Naive thymus-derived CD4-positive, alpha-beta T cell (primary cell): ENCODE measurements around the gene PIGX. TPM values are rescaled to one million over a fixed set of nuclear protein-coding genes. Genes with fewer than 3 reads are reported as not detected.
"Not testable (repeated sequence)": the region's sequence is repeated elsewhere in the genome, so short reads cannot be mapped to it uniquely, and the experiment has no call there.

Source experiments
- ATAC-seq: fragments of 150-1000 bp; cut with Tn5 transposase; 2 replicates; pipeline ENCODE4 v1.10.0; 2021; ENCODE audit warnings: mild to moderate bottlenecking, moderate library complexity
- CTCF ChIA-PET: fragments of 350-600 bp; sonication (Branson Sonifier 250); formaldehyde crosslinking; loops from one replicate; lab custom pipeline; 2021; ENCODE audit warnings: antibody characterized with exemption; lab: Charles Lee
- POLR2A ChIA-PET: fragments of 350-600 bp; sonication (Branson Sonifier 250); formaldehyde crosslinking; loops from one replicate; lab custom pipeline; 2021; ENCODE audit warnings: antibody characterized with exemption, inconsistent platforms; lab: Charles Lee
- DNase-seq, 9 donors: peaks; one replicate each; pipeline versions ENCODE4 v3.0.0 to v3.0.0-alpha.2; 2020 to 2022; ENCODE audit warnings: mixed read lengths in 1 of 9
- H3K27ac ChIP-seq: one replicate; pipeline ENCODE4 v1.7.0; 2013; ENCODE audit warnings: mild to moderate bottlenecking, low read depth, low read length, moderate library complexity
- H3K27me3 ChIP-seq, 2 donors: one replicate each; pipeline ENCODE4 v1.7.0; 2013; ENCODE audit warnings: low read length in 2 of 2, mild to moderate bottlenecking in 2 of 2, moderate library complexity in 2 of 2; ENCODE audit not compliant: control insufficient read depth in 2 of 2, insufficient read depth in 2 of 2
- H3K36me3 ChIP-seq, 3 experiments: 1 replicate in 2 of 3; 2 replicates in 1 of 3; pipeline ENCODE4 v1.7.0; 2013; ENCODE audit warnings: low read length in 3 of 3, mild to moderate bottlenecking in 3 of 3, moderate library complexity in 1 of 3; ENCODE audit not compliant: insufficient read depth in 3 of 3, control insufficient read depth in 2 of 3
- H3K4me1 ChIP-seq, 2 donors: one replicate each; pipeline ENCODE4 v1.7.0; 2013; ENCODE audit warnings: low read length in 2 of 2, mild to moderate bottlenecking in 2 of 2, moderate library complexity in 1 of 2; ENCODE audit not compliant: control insufficient read depth in 2 of 2, insufficient read depth in 2 of 2
- H3K4me3 ChIP-seq: 2 replicates; pipeline ENCODE4 v1.7.0; 2013; ENCODE audit warnings: mild to moderate bottlenecking, low read length
- H3K9me3 ChIP-seq, 3 experiments: 1 replicate in 2 of 3; 2 replicates in 1 of 3; pipeline ENCODE4 v1.7.0; 2013; ENCODE audit warnings: low read length in 3 of 3; ENCODE audit not compliant: control insufficient read depth in 2 of 3
- H3K27ac Mint-ChIP-seq, 9 donors: one replicate each; pipeline ENCODE4 v1.8.0; 2020 to 2022; ENCODE audit warnings: mixed read lengths in 9 of 9, mild to moderate bottlenecking in 8 of 9, moderate library complexity in 5 of 9, inconsistent platforms in 2 of 9
- H3K27me3 Mint-ChIP-seq, 5 donors: one replicate each; pipeline ENCODE4 v1.8.0; 2021 to 2022; ENCODE audit warnings: mixed read lengths in 5 of 5, mild to moderate bottlenecking in 1 of 5
- H3K36me3 Mint-ChIP-seq, 5 donors: one replicate each; pipeline ENCODE4 v1.8.0; 2020 to 2022; ENCODE audit warnings: mixed read lengths in 5 of 5, mild to moderate bottlenecking in 3 of 5, inconsistent platforms in 1 of 5
- H3K4me1 Mint-ChIP-seq, 7 donors: one replicate each; pipeline ENCODE4 v1.8.0; 2020 to 2022; ENCODE audit warnings: mixed read lengths in 7 of 7, mild to moderate bottlenecking in 3 of 7, inconsistent platforms in 1 of 7
- H3K4me3 Mint-ChIP-seq, 10 donors: one replicate each; pipeline ENCODE4 v1.8.0; 2020 to 2022; ENCODE audit warnings: mild to moderate bottlenecking in 10 of 10, mixed read lengths in 10 of 10, moderate library complexity in 6 of 10, inconsistent platforms in 2 of 10
- H3K9me3 Mint-ChIP-seq, 11 donors: one replicate each; pipeline ENCODE4 v1.8.0; 2020 to 2022; ENCODE audit warnings: mixed read lengths in 11 of 11, mild to moderate bottlenecking in 4 of 11, inconsistent platforms in 1 of 11, moderate library complexity in 1 of 11
- intact Hi-C, 2 donors: fragments of 100-400 bp; cut with micrococcal nuclease; formaldehyde crosslinking; loops; one replicate each; pipeline ENCODE4 v1.15.1; 2023
- polyA plus RNA-seq, 2 donors: library from polyadenylated mRNA; unstranded; fragments of 300-500 nt; fragmentation: Illumina TruSeq; gene quantifications; one replicate each; pipeline ENCODE4 v1.2.3, GENCODE V29; 2021
- total RNA-seq, 6 experiments: library from RNA in 5 of 6; stranded (reverse) in 5 of 6; gene quantifications; 1 replicate in 5 of 6; 2 replicates in 1 of 6; pipeline ENCODE4 v1.2.3 and lab custom pipeline; 2021 to 2026

Gene PIGX
- total and polyA plus RNA-seq, 7 experiments from 2014 or later: 13.7 to 58.5 (median 20.0) TPM

DNA sequence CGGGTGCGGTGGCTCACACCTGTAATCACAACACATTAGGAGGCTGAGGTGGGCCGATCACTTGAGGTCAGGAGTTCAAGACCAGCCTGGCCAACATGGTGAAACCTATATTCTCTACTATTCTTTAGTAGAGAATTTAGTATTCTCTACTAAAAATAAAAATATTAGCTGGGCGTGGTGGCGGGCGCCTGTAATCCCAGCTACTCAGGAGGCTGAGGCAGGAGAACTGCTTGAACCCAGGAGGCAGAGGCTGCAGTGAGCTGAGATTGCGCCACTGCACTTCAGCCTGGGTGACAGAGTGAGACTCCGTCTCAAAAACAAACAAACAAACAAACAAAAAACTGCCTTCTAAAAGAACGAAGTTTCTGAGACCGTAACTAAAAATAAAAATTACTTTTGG is 31.4 kb downstream of the PIGX start:
- H3K4me3 ChIP-seq, H3K27ac ChIP-seq, H3K9me3 ChIP-seq, ATAC-seq, DNase-seq, H3K36me3 ChIP-seq, H3K27me3 ChIP-seq, H3K9me3 Mint-ChIP-seq, CTCF ChIA-PET, H3K27me3 Mint-ChIP-seq: not testable (repeated sequence)
- peaks cover 4 to 28% (median 18%) of the 10 kb centered on the region in 5 donors for H3K36me3 Mint-ChIP-seq
- peak overlapping the region in 5 of 10 donors; percentile 34 to 64 (median 43) for H3K4me3 Mint-ChIP-seq
- intact Hi-C loops: loop anchor here (5.0 to 10.0 kb wide), 4 partner anchors 34 to 1199 kb away; partner anchors contain the start of genes PPP1R2 (in 1 of the 2) and UBXN7 (in 1 of the 2)
- H3K27ac Mint-ChIP-seq: peak overlapping the region in 3 of 9 donors; percentile 3 to 44 (median 14)
- H3K4me1 Mint-ChIP-seq: peaks cover 29 to 68% (median 46%) of the 10 kb centered on the region in 7 donors
- POLR2A ChIA-PET: interaction anchor here (1.5 kb wide), 1 partner anchor 9 kb away, joined by 4 read pairs; no protein-coding TSS in a partner anchor
- peaks cover 15 to 29% of the 10 kb centered on the region in 2 donors for H3K4me1 ChIP-seq

- Mint-ChIP-seq H3K9me3 (peaks cover 0 to 8% (median 0%) of the 10 kb centered on the region in 11 donors), H3K27me3 (no peaks in the 10 kb centered on the region), H3K4me3 (peak overlapping the region in 1 of 10 donors; percentile 22), H3K27ac (peak overlapping the region in 2 of 9 donors; percentile 21 to 49), H3K4me1 (peaks cover 31 to 78% (median 57%) of the 10 kb centered on the region in 7 donors), H3K36me3 (peaks cover 8 to 49% (median 46%) of the 10 kb centered on the region in 5 donors)
- H3K9me3 ChIP-seq: no peaks in the 10 kb centered on the region
- ChIA-PET CTCF (no interaction called here), POLR2A (no interaction called here)
- peaks cover 0 to 10% (median 6%) of the 10 kb centered on the region in 3 experiments for H3K36me3 ChIP-seq
- DNase-seq (no peak), ATAC-seq (no peak)
- no peaks in the 10 kb centered on the region for H3K27me3 ChIP-seq
- intact Hi-C loops: loop anchor here in 1 of 2 donors (10.0 kb wide), 1 partner anchor 1204 kb away; the partner anchor contains the start of gene PPP1R2
- no peak overlapping the region for H3K27ac ChIP-seq
- no peak overlapping the region for H3K4me3 ChIP-seq
- peaks cover 0 to 7% of the 10 kb centered on the region in 2 donors for H3K4me1 ChIP-seq
Measured at GRCh38 chr3:196749125-196749524, 36.9 kb downstream of the PIGX start.

DNA sequence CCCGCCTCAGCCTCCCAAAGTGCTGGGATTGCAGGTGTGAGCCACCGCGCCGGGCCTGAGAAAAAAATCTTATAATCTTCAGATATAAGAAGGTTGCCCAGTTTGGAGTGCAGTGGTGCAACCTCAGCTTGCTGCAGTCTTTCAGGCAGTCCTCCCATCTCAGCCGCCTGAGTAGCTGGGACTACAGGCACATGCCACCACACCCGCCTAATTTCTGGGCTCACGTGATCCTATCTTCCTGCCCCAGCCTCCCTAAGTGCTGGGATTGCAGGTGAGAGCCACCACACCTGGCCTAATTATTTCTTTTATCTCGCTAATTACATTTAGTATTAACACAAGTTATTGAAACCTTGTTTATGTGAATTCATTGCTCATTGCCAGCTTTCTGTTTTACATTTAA is 41.0 kb downstream of the PIGX start:
- DNase-seq: no peak
- Histone ChIP-seq H3K9me3 (peaks cover 0 to 13% (median 0%) of the 10 kb centered on the region in 3 experiments), H3K36me3 (peaks cover 0 to 7% (median 6%) of the 10 kb centered on the region in 3 experiments), H3K4me3 (no peak overlapping the region), H3K27me3 (no peaks in the 10 kb centered on the region), H3K27ac (no peak overlapping the region), H3K4me1 (peaks cover 0 to 6% of the 10 kb centered on the region in 2 donors)
- peaks cover 16 to 71% (median 67%) of the 10 kb centered on the region in 5 donors for H3K36me3 Mint-ChIP-seq
- ChIA-PET POLR2A (interaction anchor here (0.8 to 1.2 kb wide), 4 partner anchors 9 to 537 kb away, joined by 3 to 4 read pairs (median 4); no protein-coding TSS in a partner anchor), CTCF (no interaction called here)
- no peak for ATAC-seq
- H3K27me3 Mint-ChIP-seq: no peaks in the 10 kb centered on the region
- intact Hi-C loops: loop anchor here in 1 of 2 donors (1.0 kb wide), 1 partner anchor 12 kb away; no protein-coding TSS in a partner anchor
- peak overlapping the region in 1 of 10 donors; percentile 20 for H3K4me3 Mint-ChIP-seq
- peaks cover 45 to 77% (median 65%) of the 10 kb centered on the region in 7 donors for H3K4me1 Mint-ChIP-seq
- peaks cover 0 to 32% (median 17%) of the 10 kb centered on the region in 11 donors for H3K9me3 Mint-ChIP-seq
- peak overlapping the region in 2 of 9 donors; percentile 48 to 62 for H3K27ac Mint-ChIP-seq

DNA sequence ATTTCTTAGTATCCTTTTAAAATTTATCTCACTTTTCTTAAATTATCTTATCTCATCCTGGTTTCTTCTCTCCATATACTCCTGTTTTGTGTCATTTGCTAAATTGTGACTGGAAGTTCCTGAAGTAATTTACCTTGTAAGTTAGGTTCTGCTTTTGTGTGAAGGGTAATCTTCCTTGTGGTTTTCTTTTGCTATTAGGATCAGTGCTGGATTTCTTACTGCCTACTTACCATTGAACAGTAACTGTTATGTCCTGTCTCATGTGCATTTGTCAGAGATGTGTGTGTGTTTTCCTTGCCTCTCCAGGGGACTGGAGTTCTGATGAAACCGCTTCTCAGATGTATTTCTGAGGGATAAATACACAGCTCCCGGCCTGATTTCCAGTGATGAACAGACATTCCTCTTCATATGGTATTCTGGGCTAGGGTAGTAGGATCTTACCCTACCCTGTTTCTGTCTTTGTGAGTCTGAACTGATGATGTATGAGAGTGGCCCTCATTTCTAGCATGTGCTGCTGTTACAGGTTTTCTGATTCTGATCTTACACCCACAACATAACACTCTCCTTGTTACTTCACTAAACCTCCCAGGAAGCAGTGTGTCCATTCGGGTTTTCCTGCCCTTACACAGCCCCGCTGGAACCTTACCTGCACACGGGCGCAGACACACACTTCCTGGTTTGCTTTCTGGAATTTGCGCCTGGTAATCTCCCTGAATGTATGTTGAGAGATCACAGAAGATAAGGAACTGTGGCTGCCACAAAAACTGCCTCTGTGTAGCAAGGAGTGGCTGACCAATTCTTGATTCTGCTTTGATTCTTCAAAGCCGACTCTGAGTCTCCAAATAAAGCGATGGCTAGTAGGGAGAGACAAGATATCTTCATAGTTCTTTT is 42.2 kb downstream of the PIGX start:
- Mint-ChIP-seq H3K4me3 (peak overlapping the region in 6 of 10 donors; percentile 2 to 23 (median 12)), H3K9me3 (peaks cover 0 to 33% (median 16%) of the 10 kb centered on the region in 11 donors), H3K27ac (peak overlapping the region; percentile 7 to 85 (median 67)), H3K27me3 (no peaks in the 10 kb centered on the region), H3K4me1 (peaks cover 36 to 75% (median 61%) of the 10 kb centered on the region in 7 donors), H3K36me3 (peaks cover 8 to 63% (median 59%) of the 10 kb centered on the region in 5 donors)
- intact Hi-C loops: no loop called here
- no peak overlapping the region for H3K27ac ChIP-seq
- H3K36me3 ChIP-seq: peaks cover 0 to 7% (median 3%) of the 10 kb centered on the region in 3 experiments
- H3K4me1 ChIP-seq: no peaks in the 10 kb centered on the region
- DNase-seq (no peak), ATAC-seq (no peak)
- POLR2A ChIA-PET: no interaction called here
- peaks cover 0 to 13% (median 0%) of the 10 kb centered on the region in 3 experiments for H3K9me3 ChIP-seq
- CTCF ChIA-PET: no interaction called here
- H3K4me3 ChIP-seq: no peak overlapping the region
- no peaks in the 10 kb centered on the region for H3K27me3 ChIP-seq

DNA sequence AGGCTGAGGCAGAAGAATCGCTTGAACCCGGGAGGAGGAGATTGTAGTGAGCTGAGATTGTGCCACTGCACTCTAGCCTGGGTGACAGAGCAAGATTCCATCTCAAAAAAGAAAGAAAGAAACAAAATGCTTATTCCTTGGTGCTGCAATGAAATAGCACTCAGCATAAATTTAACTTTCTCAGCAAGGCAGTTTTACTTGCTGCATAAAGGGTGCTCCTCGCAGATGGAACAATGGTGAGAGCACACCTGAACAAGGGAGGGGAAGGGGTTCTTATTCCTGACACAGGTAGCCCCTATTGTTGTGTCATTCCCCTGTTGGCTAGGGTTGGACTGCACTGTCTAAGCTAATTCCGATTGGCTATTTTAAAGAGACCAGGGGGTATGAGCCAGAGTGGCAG is 44.6 kb downstream of the PIGX start:
- ATAC-seq (no peak), DNase-seq (no peak)
- ChIA-PET POLR2A (interaction anchor here (0.9 kb wide), 1 partner anchor 49 kb away, joined by 3 read pairs; no protein-coding TSS in a partner anchor), CTCF (no interaction called here)
- intact Hi-C loops: no loop called here
- Histone ChIP-seq H3K27me3 (no peaks in the 10 kb centered on the region), H3K36me3 (peaks cover 0 to 4% (median 0%) of the 10 kb centered on the region in 3 experiments), H3K4me3 (no peak overlapping the region), H3K4me1 (no peaks in the 10 kb centered on the region), H3K9me3 (peaks cover 0 to 13% (median 0%) of the 10 kb centered on the region in 3 experiments), H3K27ac (no peak overlapping the region)
- H3K4me1 Mint-ChIP-seq: peaks cover 31 to 70% (median 55%) of the 10 kb centered on the region in 7 donors
- H3K9me3 Mint-ChIP-seq: peaks cover 0 to 38% (median 17%) of the 10 kb centered on the region in 11 donors
- H3K27me3 Mint-ChIP-seq: no peaks in the 10 kb centered on the region
- H3K36me3 Mint-ChIP-seq: peaks cover 8 to 57% (median 49%) of the 10 kb centered on the region in 5 donors
- H3K4me3 Mint-ChIP-seq: peak overlapping the region in 1 of 10 donors; percentile 44
- H3K27ac Mint-ChIP-seq: peak overlapping the region in 4 of 9 donors; percentile 2 to 58 (median 14)
